K562 treated with DMSO at 1 percent for 24 hours (cell line): ENCODE measurements around the gene RBMY1B. TPM values are rescaled to one million over a fixed set of nuclear protein-coding genes. Genes with fewer than 3 reads are reported as not detected.

ENCODE experiments used
- total RNA-seq: library from RNA; unstranded; fragments of 300-600 nt; gene quantifications from 2 replicates; pipeline ENCODE4 v1.2.3, GENCODE V29; 2022; ENCODE audit warnings: low read depth; ENCODE audit not compliant: insufficient read depth

Gene RBMY1B
- not detected in 2 replicates for total RNA-seq

GRCh38 chrY:21511038-21511437 lies at the start of gene RBMY1B:
TSS of gene RBMY1B (plus strand) at chrY:21511338. CDS start at chrY:21513351, 2,013 bp downstream.

GRCh38 chrY:21534579-21534978 lies 23.4 kb downstream of the RBMY1B start, which contains the start of gene RBMY1A1:
TSS of gene RBMY1A1 (plus strand) at chrY:21534879. CDS start at chrY:21536892, 2,013 bp downstream.

Other genes with a start within 250 kb of the RBMY1B start
- not detected in 2 replicates for gene RBMY1A1, start 23.5 kb downstream of the RBMY1B start, total RNA-seq